HCT116 (cell line): ENCODE results near the gene SEZ6L2. TPM values are rescaled to one million over a fixed set of nuclear protein-coding genes. Genes with fewer than 3 reads are reported as not detected.

Experiments used
- ATAC-seq: fragments of 200-7000 bp; cut with Tn5 transposase; 2 replicates; pipeline ENCODE4 v1.9.1; 2020; ENCODE audit warnings: mild to moderate bottlenecking, moderate library complexity
- BruUV-seq: library from RNA; stranded (reverse); fragments of 400-500 nt; replicated peaks from 2 replicates; lab custom pipeline; 2021; lab: Mats Ljungman, UMichigan
- CTCF ChIA-PET: fragments of 300-600 bp; sonication (Branson Sonifier 250); formaldehyde crosslinking; loops from one replicate; lab custom pipeline; 2021; ENCODE audit warnings: antibody characterized with exemption; lab: Charles Lee
- POLR2A ChIA-PET: fragments of 300-600, 350-600 bp; sonication (Branson Sonifier 250); formaldehyde crosslinking; loops from one replicate; lab custom pipeline; 2021; ENCODE audit warnings: antibody characterized with exemption; lab: Charles Lee
- RAD21 ChIA-PET, 2 experiments: fragments of 300-600 bp; sonication (Branson Sonifier 250); formaldehyde crosslinking; loops; one replicate each; lab custom pipeline; 2023; ENCODE audit warnings: low total read pairs in 2 of 2; ENCODE audit not compliant: uncharacterized antibody in 2 of 2, unreplicated experiment in 2 of 2, low non-redundant PET in 1 of 2; lab: Charles Lee
- DNase-seq: peaks from one replicate; pipeline ENCODE4 v3.0.0-alpha.2; 2010; ENCODE audit warnings: low read depth, low spot score
- H2AFZ ChIP-seq: fragments of 200-600 bp; shearing (Covaris generic), sonication (generic); 2 replicates; pipeline ENCODE4 v1.6.1; 2017; ENCODE audit warnings: low read depth, mixed run types, mixed read lengths, antibody characterized with exemption, low read length; ENCODE audit not compliant: poor library complexity, severe bottlenecking
- H3K27ac ChIP-seq: 2 replicates; pipeline ENCODE4 v1.5.1; 2012; ENCODE audit warnings: low read depth, low read length
- H3K27me3 ChIP-seq: fragments of 200-600 bp; sonication (generic); 2 replicates; pipeline ENCODE4 v1.6.1; 2016; ENCODE audit warnings: mixed run types, low read length, mixed read lengths; ENCODE audit not compliant: insufficient read depth
- H3K36me3 ChIP-seq, 2 experiments: fragments of 200-500 bp in 1 of 2; fragments of 200-600 bp in 1 of 2; sonication (Bioruptor generic) in 1 of 2; sonication (generic) in 1 of 2; 2 replicates each; pipeline versions ENCODE4 v1.5.1 to v1.6.1; 2014 to 2016; ENCODE audit warnings: low read length in 2 of 2, inconsistent platforms in 1 of 2, mixed read lengths in 1 of 2, mixed run types in 1 of 2; ENCODE audit not compliant: insufficient read depth in 2 of 2, control insufficient read depth in 1 of 2
- H3K4me1 ChIP-seq, 2 experiments: fragments of 200-600 bp in 1 of 2; sonication (generic) in 1 of 2; 2 replicates each; pipeline versions ENCODE4 v1.5.1 to v1.6.1; 2012 to 2017; ENCODE audit warnings: low read length in 2 of 2, inconsistent platforms in 1 of 2, mild to moderate bottlenecking in 1 of 2, mixed read lengths in 1 of 2, mixed run types in 1 of 2, moderate library complexity in 1 of 2; ENCODE audit not compliant: insufficient read depth in 2 of 2, control insufficient read depth in 1 of 2
- H3K4me2 ChIP-seq: fragments of 200-600 bp; sonication (generic); 2 replicates; pipeline ENCODE4 v1.6.1; 2017; ENCODE audit warnings: mixed run types, low read length, mixed read lengths
- H3K4me3 ChIP-seq, 2 experiments: fragments of 200-600 bp in 1 of 2; sonication (generic) in 1 of 2; replicated peaks in 1 of 2; 2 replicates each; pipeline ENCODE4 v1.5.1; 2011 to 2016; ENCODE audit warnings: low read length in 2 of 2, control low read depth in 1 of 2, low read depth in 1 of 2, mild to moderate bottlenecking in 1 of 2, mixed read lengths in 1 of 2, mixed run types in 1 of 2
- H3K79me2 ChIP-seq: fragments of 200-600 bp; sonication (generic); 2 replicates; pipeline ENCODE4 v1.6.1; 2017; ENCODE audit warnings: mild to moderate bottlenecking, mixed run types, low read length, moderate library complexity, mixed read lengths; ENCODE audit not compliant: insufficient read depth
- H3K9ac ChIP-seq: fragments of 200-600 bp; sonication (generic); 2 replicates; pipeline ENCODE4 v1.6.1; 2016; ENCODE audit warnings: low read length, mixed read lengths
- H3K9me2 ChIP-seq: fragments of 200-600 bp; sonication (generic), shearing (Covaris generic); 2 replicates; pipeline ENCODE4 v1.6.1; 2017; ENCODE audit warnings: mixed run types, mild to moderate bottlenecking, moderate library complexity; ENCODE audit not compliant: insufficient read depth
- H3K9me3 ChIP-seq, 2 experiments: fragments of 200-500 bp in 1 of 2; fragments of 200-600 bp in 1 of 2; sonication (Bioruptor generic) in 1 of 2; sonication (generic) in 1 of 2; 2 replicates each; pipeline ENCODE4 v1.6.1; 2014 to 2017; ENCODE audit warnings: low read length in 2 of 2, mixed read lengths in 2 of 2, inconsistent platforms in 1 of 2, low read depth in 1 of 2, mild to moderate bottlenecking in 1 of 2, mixed run types in 1 of 2, moderate library complexity in 1 of 2; ENCODE audit not compliant: control insufficient read depth in 1 of 2, insufficient read depth in 1 of 2
- H4K20me1 ChIP-seq: fragments of 200-600 bp; sonication (generic), shearing (Covaris generic); 2 replicates; pipeline ENCODE4 v1.6.1; 2017; ENCODE audit warnings: mixed run types, mild to moderate bottlenecking, moderate library complexity; ENCODE audit not compliant: insufficient read depth
- CBX3 ChIP-seq: IDR thresholded peaks from 2 replicates; pipeline ENCODE4 v1.6.1; 2012; ENCODE audit warnings: low read depth
- CTCF ChIP-seq, 3 experiments: fragments of 200-600 bp in 1 of 3; sonication (generic) in 1 of 3; IDR thresholded peaks in 2 of 3; conservative IDR thresholded peaks in 1 of 3; 2 replicates each; pipeline ENCODE4 v1.5.1; 2012 to 2017; ENCODE audit warnings: low read depth in 2 of 3, low read length in 2 of 3, antibody characterized with exemption in 1 of 3, borderline replicate concordance in 1 of 3, control low read depth in 1 of 3, mild to moderate bottlenecking in 1 of 3, mixed read lengths in 1 of 3, mixed run types in 1 of 3, moderate library complexity in 1 of 3; ENCODE audit not compliant: insufficient read depth in 1 of 3
- EZH2phosphoT487 ChIP-seq: fragments of 200-600 bp; IDR thresholded peaks from 2 replicates; pipeline ENCODE4 v1.6.1; 2018; ENCODE audit warnings: antibody characterized with exemption, borderline replicate concordance
- POLR2AphosphoS5 ChIP-seq: IDR thresholded peaks from 2 replicates; pipeline ENCODE4 v1.6.1; 2011; ENCODE audit warnings: mild to moderate bottlenecking, low read depth, low read length, moderate library complexity
- RAD21 ChIP-seq: IDR thresholded peaks from 2 replicates; pipeline ENCODE4 v1.6.1; 2012; ENCODE audit warnings: low read depth, mild to moderate bottlenecking
- SIN3A ChIP-seq: IDR thresholded peaks from 2 replicates; pipeline ENCODE4 v1.6.1; 2012; ENCODE audit warnings: low read depth
- SP1 ChIP-seq: IDR thresholded peaks from 2 replicates; pipeline ENCODE4 v1.6.1; 2012; ENCODE audit warnings: low read depth
- SRF ChIP-seq: IDR thresholded peaks from 2 replicates; pipeline ENCODE4 v1.6.1; 2012; ENCODE audit warnings: low read depth
- YY1 ChIP-seq: IDR thresholded peaks from 2 replicates; pipeline ENCODE4 v1.6.1; 2011; ENCODE audit warnings: low read length, low read depth, moderate library complexity, mild to moderate bottlenecking; ENCODE audit not compliant: insufficient replicate concordance; ENCODE audit errors: extremely low read depth
- ZBTB33 ChIP-seq: IDR thresholded peaks from 2 replicates; pipeline ENCODE4 v1.6.1; 2011; ENCODE audit warnings: mild to moderate bottlenecking, low read length, moderate library complexity; ENCODE audit not compliant: insufficient replicate concordance; ENCODE audit errors: extremely low read depth
- ZNF274 ChIP-seq: fragments of 200-500 bp; sonication (Bioruptor generic); IDR thresholded peaks from 2 replicates; pipeline ENCODE4 v1.6.1; 2014; ENCODE audit warnings: mild to moderate bottlenecking, low read depth, low read length, inconsistent platforms
- intact Hi-C: fragments of 100-400 bp; cut with micrococcal nuclease; formaldehyde crosslinking; loops from 2 replicates; pipeline ENCODE4 v1.10.0; 2022
- total RNA-seq: library from RNA; stranded (reverse); gene quantifications from one replicate; pipeline ENCODE4 v1.2.1, GENCODE V29; 2021; ENCODE audit not compliant: unreplicated experiment
- TF ChIP-seq, protein P1 (sequence below): IDR thresholded peaks from 2 replicates; pipeline ENCODE4 v1.6.1; 2012

The SEZ6L2 gene
- total RNA-seq, 1 experiment from 2014 or later, result 49.3 TPM

DNA sequence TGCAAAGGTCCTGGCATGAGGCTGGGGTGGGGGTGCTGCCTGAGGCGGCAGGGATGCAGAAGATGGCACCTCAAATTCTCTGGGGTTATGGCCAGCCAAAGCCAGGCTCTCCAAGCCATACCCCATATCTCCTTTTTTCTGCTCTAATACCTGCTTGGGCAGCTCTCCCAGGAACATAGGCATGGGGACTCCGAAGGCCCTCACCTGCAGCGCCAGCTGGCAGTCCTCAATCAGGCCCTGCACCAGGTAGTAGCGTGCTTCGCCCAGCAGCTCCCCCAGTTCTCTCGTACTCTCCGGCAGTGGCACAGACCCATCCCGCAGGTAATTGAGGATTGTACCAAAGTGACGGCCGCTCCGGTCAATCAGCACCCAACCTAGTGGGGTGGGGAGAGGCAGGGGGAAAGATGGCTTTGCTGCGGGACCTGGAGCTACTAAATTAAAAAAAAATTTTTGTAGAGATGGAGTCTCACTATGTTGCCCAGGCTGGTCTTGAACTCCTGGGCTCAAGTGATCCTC, 23.7 kb upstream of the SEZ6L2 start:
- Histone ChIP-seq H3K27ac (no peak overlapping the region), H3K27me3 (no peaks in the 10 kb centered on the region), H3K79me2 (peaks cover 54% of the 10 kb centered on the region), H4K20me1 (no peaks in the 10 kb centered on the region), H3K4me2 (no peak overlapping the region), H3K36me3 (peaks cover 26 to 31% of the 10 kb centered on the region in 2 experiments; a peak in 3 of 4 replicates), H3K9me3 (no peaks in the 10 kb centered on the region), H3K4me3 (no peak overlapping the region), H3K9me2 (no peaks in the 10 kb centered on the region), H3K9ac (no peak overlapping the region), H3K4me1 (peaks cover 12 to 23% of the 10 kb centered on the region in 2 experiments), H2AFZ (no peak overlapping the region)
- ATAC-seq (no peak), DNase-seq (no peak)
- ChIA-PET CTCF (no interaction called here), POLR2A (no interaction called here), RAD21 (no interaction called here)
- no TSS peak for BruUV-seq
- no peak for TF ChIP-seq SRF
- no peak for TF ChIP-seq CBX3
- no peak for TF ChIP-seq RAD21
- TF ChIP-seq POLR2AphosphoS5, result no peak
- intact Hi-C loops, result no loop called here

DNA sequence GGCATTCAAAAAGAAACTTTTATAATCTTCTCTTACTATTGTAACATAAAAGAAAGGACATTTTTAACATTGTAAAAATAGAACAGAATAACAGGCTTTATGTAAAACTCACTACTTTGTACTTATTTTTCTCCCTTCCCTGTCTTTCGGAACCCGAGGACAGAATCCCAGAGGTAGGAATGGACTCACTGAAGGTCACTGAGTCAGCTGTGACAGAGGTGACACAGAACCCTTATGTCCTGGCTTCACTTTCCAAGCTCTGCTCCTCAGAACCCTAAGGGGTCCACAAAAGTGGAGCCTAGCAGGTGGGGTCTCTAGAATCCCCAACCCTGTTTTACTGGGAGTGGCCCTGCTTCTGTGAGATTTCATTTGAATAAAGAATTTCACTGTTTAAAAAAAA, 23.0 kb upstream of the SEZ6L2 start:
- H3K27ac ChIP-seq, result no peak overlapping the region
- H3K79me2 ChIP-seq, result peaks cover 57% of the 10 kb centered on the region
- ChIA-PET RAD21 (no interaction called here), POLR2A (no interaction called here), CTCF (no interaction called here)
- no TSS peak for BruUV-seq
- no peak overlapping the region for H3K4me3 ChIP-seq
- no peak overlapping the region for H3K9ac ChIP-seq
- no peaks in the 10 kb centered on the region for H4K20me1 ChIP-seq
- no peaks in the 10 kb centered on the region for H3K9me2 ChIP-seq
- no peaks in the 10 kb centered on the region for H3K27me3 ChIP-seq
- H3K4me2 ChIP-seq, result no peak overlapping the region
- no peaks in the 10 kb centered on the region for H3K9me3 ChIP-seq
- ATAC-seq (no peak), DNase-seq (no peak)
- no peak for TF ChIP-seq EZH2phosphoT487
- no peak for TF ChIP-seq ZBTB33
- no peak for TF ChIP-seq CTCF (IDR thresholded peaks at IDR 0.05 in 2 of 3, conservative IDR thresholded peaks at IDR 0.05 in 1 of 3; ENCODE audit: borderline replicate concordance in 1 of 3, insufficient read depth in 1 of 3, low read depth in 2 of 3, low read length in 2 of 3)
- TF ChIP-seq, protein P1, sequence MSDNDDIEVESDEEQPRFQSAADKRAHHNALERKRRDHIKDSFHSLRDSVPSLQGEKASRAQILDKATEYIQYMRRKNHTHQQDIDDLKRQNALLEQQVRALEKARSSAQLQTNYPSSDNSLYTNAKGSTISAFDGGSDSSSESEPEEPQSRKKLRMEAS, result no peak
- no peak for TF ChIP-seq YY1
- no peak for TF ChIP-seq SRF
- no peak for TF ChIP-seq ZNF274
- TF ChIP-seq SP1, result no peak
- no peak for TF ChIP-seq SIN3A
- H3K36me3 ChIP-seq, result peaks cover 26 to 33% of the 10 kb centered on the region in 2 experiments; a peak in 3 of 4 replicates
- peaks cover 12 to 23% of the 10 kb centered on the region in 2 experiments for H3K4me1 ChIP-seq
- intact Hi-C loops, result no loop called here
- H2AFZ ChIP-seq, result no peak overlapping the region
